ENCODE results near the gene FBXO45. TPM values are rescaled to one million over a fixed set of nuclear protein-coding genes. Genes with fewer than 3 reads are reported as not detected.
A peak's percentile ranks its signal among the peaks of the same experiment; 100 is the strongest.
"Not testable (repeated sequence)": the region's sequence is repeated elsewhere in the genome, so short reads cannot be mapped to it uniquely, and the experiment has no call there.

Gene FBXO45, protein sequence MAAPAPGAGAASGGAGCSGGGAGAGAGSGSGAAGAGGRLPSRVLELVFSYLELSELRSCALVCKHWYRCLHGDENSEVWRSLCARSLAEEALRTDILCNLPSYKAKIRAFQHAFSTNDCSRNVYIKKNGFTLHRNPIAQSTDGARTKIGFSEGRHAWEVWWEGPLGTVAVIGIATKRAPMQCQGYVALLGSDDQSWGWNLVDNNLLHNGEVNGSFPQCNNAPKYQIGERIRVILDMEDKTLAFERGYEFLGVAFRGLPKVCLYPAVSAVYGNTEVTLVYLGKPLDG
- 7.8 and 8.2 TPM in 2 replicates for total RNA-seq
- long read RNA-seq, full-length matches to known transcripts, result 2 of 9 reads
- long read RNA-seq, partial matches to known transcripts, result 3 of 9 reads
- long read RNA-seq, other reads (novel, unspliced or antisense), result 4 of 9 reads

DNA sequence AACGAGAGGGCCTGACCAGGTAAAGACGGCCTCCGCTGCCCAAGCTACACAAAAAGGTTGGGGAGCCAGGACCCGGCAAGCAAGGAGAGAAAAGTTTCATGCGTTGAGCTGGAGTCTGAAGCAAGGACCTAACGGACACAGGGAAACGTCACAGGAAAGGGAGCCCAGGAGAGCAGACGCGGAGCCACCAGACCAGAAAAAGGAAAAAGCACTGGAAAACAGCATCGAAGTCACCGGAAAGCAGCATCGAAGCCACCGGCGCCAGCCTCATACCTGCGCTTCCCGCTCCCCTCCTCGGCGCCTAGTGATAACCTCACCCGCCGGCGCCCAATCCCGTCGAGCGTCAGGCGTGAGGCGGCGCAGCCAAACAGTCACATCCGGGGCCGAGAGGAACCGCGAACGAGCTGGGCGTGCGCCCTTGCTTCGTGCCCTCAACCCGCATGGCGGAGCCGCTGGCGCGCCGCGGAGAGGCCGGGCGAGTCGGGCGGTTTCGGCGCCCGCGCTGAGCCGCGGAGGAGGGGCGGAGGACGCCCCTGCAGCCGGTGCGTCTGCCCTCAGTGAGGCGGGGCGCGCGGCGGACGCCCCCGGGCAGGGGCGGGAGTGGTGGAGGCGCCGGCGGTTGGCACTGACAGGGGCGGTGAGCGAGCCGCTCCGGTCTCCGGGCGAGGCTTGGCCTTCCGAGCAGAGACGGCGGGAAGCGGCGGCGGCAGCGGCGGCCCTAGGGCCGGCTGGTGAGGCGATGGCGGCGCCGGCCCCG lies at the start of gene FBXO45, which contains the start of gene WDR53:
FBXO45 (plus strand) TSS at position 415 of the 757 bp plus-strand sequence; CDS start at position 740, 325 bp downstream.
WDR53 (minus strand) TSS at position 309 of the 757 bp plus-strand sequence. CDS start 7,079 bp downstream, outside the sequence.
- Mint-ChIP-seq H3K27ac (ENCODE audit: unreplicated experiment) (peak within 1 kb of the TSS; percentile 90), H3K4me3 (ENCODE audit: unreplicated experiment) (peak within 1 kb of the TSS; percentile 94), H3K27me3 (ENCODE audit: unreplicated experiment) (no peaks in the 10 kb centered on the region), H3K9me3 (ENCODE audit: unreplicated experiment) (no peaks in the 10 kb centered on the region), H3K36me3 (ENCODE audit: unreplicated experiment) (peaks cover 2% of the 10 kb centered on the region), H3K4me1 (ENCODE audit: unreplicated experiment) (peaks cover 22% of the 10 kb centered on the region)
- TF ChIP-seq CTCF (IDR thresholded peaks at IDR 0.05), result no peak
- DNase-seq (ENCODE audit: extremely low spot score, unreplicated experiment), result peak; percentile 98

- no peaks in the 10 kb centered on the region for H3K9me3 Mint-ChIP-seq (ENCODE audit: unreplicated experiment)
- DNase-seq (ENCODE audit: extremely low spot score, unreplicated experiment), result no peak
- H3K27me3 Mint-ChIP-seq (ENCODE audit: unreplicated experiment), result no peaks in the 10 kb centered on the region
- no peak overlapping the region for H3K27ac Mint-ChIP-seq (ENCODE audit: unreplicated experiment)
- peak; percentile 65 for TF ChIP-seq CTCF (IDR thresholded peaks at IDR 0.05)
- H3K4me3 Mint-ChIP-seq (ENCODE audit: unreplicated experiment), result no peak overlapping the region
- H3K36me3 Mint-ChIP-seq (ENCODE audit: unreplicated experiment), result no peaks in the 10 kb centered on the region
- H3K4me1 Mint-ChIP-seq (ENCODE audit: unreplicated experiment), result no peaks in the 10 kb centered on the region
These were observed 49.3 kb upstream of the FBXO45 start for GRCh38 chr3:196518966-196519717.

DNA sequence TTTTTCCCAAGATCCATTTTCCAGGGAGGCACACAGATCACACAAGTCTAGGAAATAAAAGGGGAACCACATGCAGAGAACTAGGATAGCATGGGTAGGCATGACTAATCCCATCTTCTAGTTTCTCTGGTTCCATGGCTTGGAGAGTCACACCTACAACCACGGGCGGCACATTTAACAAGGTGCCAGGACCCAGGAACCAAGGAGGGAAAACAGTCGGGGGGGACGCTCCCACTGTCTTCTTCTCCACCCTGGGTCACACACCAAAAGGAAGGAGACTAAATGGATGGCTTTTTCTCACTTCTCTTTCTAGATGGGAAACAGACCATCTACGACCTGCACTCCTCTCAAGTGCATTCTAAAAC lies 48.8 kb upstream of the FBXO45 start:
- Mint-ChIP-seq H3K36me3 (ENCODE audit: unreplicated experiment) (no peaks in the 10 kb centered on the region), H3K4me3 (ENCODE audit: unreplicated experiment) (no peak overlapping the region), H3K27me3 (ENCODE audit: unreplicated experiment) (no peaks in the 10 kb centered on the region), H3K9me3 (ENCODE audit: unreplicated experiment) (no peaks in the 10 kb centered on the region), H3K4me1 (ENCODE audit: unreplicated experiment) (no peaks in the 10 kb centered on the region), H3K27ac (ENCODE audit: unreplicated experiment) (no peak overlapping the region)
- no peak for DNase-seq (ENCODE audit: extremely low spot score, unreplicated experiment)
- TF ChIP-seq CTCF (IDR thresholded peaks at IDR 0.05), result no peak

DNA sequence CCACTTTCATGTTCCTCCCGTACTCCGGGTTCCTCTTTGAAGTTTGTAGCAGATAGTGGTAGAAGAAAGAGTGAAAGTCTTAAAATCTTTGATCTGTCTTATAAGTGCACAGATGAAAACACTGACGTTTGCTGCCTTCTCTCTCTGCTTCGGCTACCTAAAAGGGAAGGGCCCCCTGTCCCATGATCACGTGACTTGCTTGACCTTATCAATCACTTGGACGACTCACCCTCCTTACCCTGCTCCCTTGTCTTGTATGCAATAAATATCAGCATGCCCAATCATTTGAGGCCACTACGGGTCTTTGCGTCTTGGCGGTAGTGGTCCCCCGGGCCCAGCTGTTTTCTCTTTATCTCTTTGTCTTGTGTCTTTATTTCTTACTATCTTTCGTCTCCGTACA lies 47.2 kb upstream of the FBXO45 start:
- H3K4me3 Mint-ChIP-seq (ENCODE audit: unreplicated experiment); H3K36me3 Mint-ChIP-seq (ENCODE audit: unreplicated experiment); H3K27ac Mint-ChIP-seq (ENCODE audit: unreplicated experiment); H3K9me3 Mint-ChIP-seq (ENCODE audit: unreplicated experiment); DNase-seq (ENCODE audit: extremely low spot score, unreplicated experiment); H3K27me3 Mint-ChIP-seq (ENCODE audit: unreplicated experiment); H3K4me1 Mint-ChIP-seq (ENCODE audit: unreplicated experiment): not testable (repeated sequence)

DNA sequence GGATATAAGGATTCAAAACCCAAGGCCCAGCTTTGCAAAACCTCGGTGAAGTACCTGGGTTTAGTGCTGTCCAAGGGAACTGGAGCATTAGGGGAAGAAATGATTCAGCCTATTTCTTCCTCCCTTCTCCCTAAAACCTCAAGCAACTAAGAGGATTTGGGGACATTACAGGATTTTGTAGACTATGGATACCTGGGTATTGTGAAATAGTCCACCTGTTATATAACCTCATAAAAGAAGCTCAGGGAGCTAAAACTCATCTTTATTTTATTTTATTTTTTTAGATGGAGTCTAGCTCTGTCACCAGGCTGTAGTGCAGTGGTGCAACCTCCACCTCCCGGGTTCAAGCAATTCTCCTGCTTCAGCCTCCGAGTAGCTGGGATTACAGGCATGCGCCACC lies 44.6 kb upstream of the FBXO45 start:
- no peaks in the 10 kb centered on the region for H3K27me3 Mint-ChIP-seq (ENCODE audit: unreplicated experiment)
- H3K36me3 Mint-ChIP-seq (ENCODE audit: unreplicated experiment), result no peaks in the 10 kb centered on the region
- no peak for DNase-seq (ENCODE audit: extremely low spot score, unreplicated experiment)
- TF ChIP-seq CTCF (IDR thresholded peaks at IDR 0.05), result no peak
- peaks cover 3% of the 10 kb centered on the region for H3K4me1 Mint-ChIP-seq (ENCODE audit: unreplicated experiment)
- H3K4me3 Mint-ChIP-seq (ENCODE audit: unreplicated experiment), result no peak overlapping the region
- H3K9me3 Mint-ChIP-seq (ENCODE audit: unreplicated experiment), result no peaks in the 10 kb centered on the region
- H3K27ac Mint-ChIP-seq (ENCODE audit: unreplicated experiment), result no peak overlapping the region
